Liver (tissue), 3 donors: ENCODE results near the gene TRPM2.

ENCODE experiments used
- ATF3 ChIP-seq: IDR thresholded peaks from 2 replicates; pipeline ENCODE4 v1.6.1; 2016; ENCODE audit warnings: antibody characterized with exemption
- CTCF ChIP-seq: fragments of 150-350 bp; IDR thresholded peaks from 2 replicates; pipeline ENCODE4 v1.5.1; 2017; ENCODE audit warnings: improper control_type of control experiment, low read depth, low read length; ENCODE audit not compliant: missing input control
- GABPA ChIP-seq, 2 donors: IDR thresholded peaks in 1 of 2; conservative IDR thresholded peaks in 1 of 2; 2 replicates each; pipeline ENCODE4 v1.6.1; 2016; ENCODE audit warnings: antibody characterized with exemption in 2 of 2, mild to moderate bottlenecking in 1 of 2, moderate library complexity in 1 of 2
- HNF4A ChIP-seq, 2 donors: conservative IDR thresholded peaks; 2 replicates each; pipeline ENCODE4 v1.6.1; 2016; ENCODE audit warnings: antibody characterized with exemption in 2 of 2, mild to moderate bottlenecking in 2 of 2
- JUND ChIP-seq, 2 donors: IDR thresholded peaks; 2 replicates each; pipeline ENCODE4 v1.6.1; 2016; ENCODE audit warnings: antibody characterized with exemption in 2 of 2
- MAX ChIP-seq: IDR thresholded peaks from 2 replicates; pipeline ENCODE4 v1.6.1; 2016; ENCODE audit warnings: antibody characterized with exemption
- RAD21 ChIP-seq, 2 donors: IDR thresholded peaks; 2 replicates each; pipeline ENCODE4 v1.6.1; 2016; ENCODE audit warnings: antibody characterized with exemption in 2 of 2, mild to moderate bottlenecking in 2 of 2
- REST ChIP-seq: IDR thresholded peaks from 2 replicates; pipeline ENCODE4 v1.6.1; 2016; ENCODE audit warnings: antibody characterized with exemption, mild to moderate bottlenecking
- RXRA ChIP-seq, 2 donors: IDR thresholded peaks; 2 replicates each; pipeline ENCODE4 v1.6.1; 2017 to 2018; ENCODE audit warnings: antibody characterized with exemption in 2 of 2, mild to moderate bottlenecking in 1 of 2
- SP1 ChIP-seq: IDR thresholded peaks from 2 replicates; pipeline ENCODE4 v1.6.1; 2018; ENCODE audit warnings: antibody characterized with exemption, mild to moderate bottlenecking
- TAF1 ChIP-seq: conservative IDR thresholded peaks from 2 replicates; pipeline ENCODE4 v1.6.1; 2016; ENCODE audit warnings: antibody characterized with exemption, mild to moderate bottlenecking
- YY1 ChIP-seq: IDR thresholded peaks from 2 replicates; pipeline ENCODE4 v1.6.1; 2016; ENCODE audit warnings: antibody characterized with exemption, mild to moderate bottlenecking
- ZBTB33 ChIP-seq: IDR thresholded peaks from 2 replicates; pipeline ENCODE4 v1.6.1; 2016; ENCODE audit warnings: antibody characterized with exemption
- donor health status: healthy.
- donor health status: healthy.

- TF ChIP-seq CTCF = no peak
- no peak for TF ChIP-seq ATF3
- no peak for TF ChIP-seq TAF1
- no peak for TF ChIP-seq JUND (IDR thresholded peaks at IDR 0.05)
- no peak for TF ChIP-seq RAD21 (IDR thresholded peaks at IDR 0.05)
- no peak for TF ChIP-seq SP1
- no peak for TF ChIP-seq YY1
- TF ChIP-seq MAX = no peak
- no peak for TF ChIP-seq GABPA (IDR thresholded peaks at IDR 0.05 in 1 of 2, conservative IDR thresholded peaks at IDR 0.05 in 1 of 2)
- TF ChIP-seq REST = no peak
- no peak for TF ChIP-seq RXRA (IDR thresholded peaks at IDR 0.05)
- no peak for TF ChIP-seq HNF4A (conservative IDR thresholded peaks at IDR 0.05)
- TF ChIP-seq ZBTB33 = no peak
These were observed 7.9 kb upstream of the TRPM2 start for GRCh38 chr21:44345495-44345894.
